ENCODE results near the gene MRGPRF.

GRCh38 chr11:69055212-69055586 lies 42.2 kb upstream of the MRGPRF start:
- TF ChIP-seq CTCF (IDR thresholded peaks at IDR 0.05) (no peak), POLR2A (IDR thresholded peaks at IDR 0.05) (no peak)

Data from body of pancreas (tissue), 4 donors.